ENCODE results near the gene SLK. TPM values are rescaled to one million over a fixed set of nuclear protein-coding genes. Genes with fewer than 3 reads are reported as not detected.

SLK gene
- 15.5 and 16.6 TPM in 2 replicates for total RNA-seq (2014; rRNA removed; shearing (Covaris generic); ENCODE audit: low replicate concordance)

DNA sequence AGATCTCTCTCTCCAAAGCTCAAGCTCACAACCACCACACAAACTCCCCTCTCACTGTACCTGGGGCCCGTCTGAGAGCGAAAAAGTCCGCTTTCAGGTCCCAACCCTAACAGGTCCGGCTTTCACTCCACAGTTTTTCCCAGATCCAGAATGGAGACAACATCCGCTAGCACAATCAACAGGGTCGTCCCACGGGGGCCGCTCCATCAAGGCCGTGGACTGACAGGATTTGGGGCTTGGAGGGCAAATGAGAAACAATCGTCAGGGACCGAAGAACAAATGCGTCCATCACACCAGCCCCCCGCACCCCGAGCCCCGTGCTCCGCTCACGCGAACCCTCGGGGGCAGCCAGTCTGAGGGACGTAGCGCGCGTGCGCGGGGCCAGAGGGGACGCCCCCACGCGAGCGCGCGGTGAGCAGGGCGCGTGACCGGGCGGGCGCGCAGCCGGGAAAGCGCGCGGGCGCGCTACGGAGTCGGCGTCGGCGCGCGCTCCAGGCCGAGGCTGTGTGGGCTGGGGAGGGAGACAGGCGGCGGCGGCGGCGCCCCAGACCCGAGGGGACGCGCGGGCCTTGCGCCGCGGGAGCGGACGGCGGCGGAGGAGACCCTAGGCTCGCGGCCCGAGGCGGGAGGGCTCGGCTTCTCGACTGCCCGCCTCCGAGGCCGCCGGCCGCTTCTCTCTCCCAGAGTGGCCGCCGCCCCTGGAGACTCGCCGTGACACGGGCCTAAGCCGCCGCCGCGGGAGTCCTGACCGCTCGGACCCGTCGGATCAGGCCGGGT lies at the start of gene SLK:
TSS of gene SLK (plus strand) at position 470 of the 777 bp plus-strand sequence. CDS start 606 bp downstream, outside the sequence.
- peak; percentile 83 for DNase-seq (ENCODE audit: low read depth)
- in situ Hi-C loops (cut with HindIII; ENCODE audit: low pct_unique_long_range_greater_than_20kb, low sequenced_read_pairs) = no loop called here

DNA sequence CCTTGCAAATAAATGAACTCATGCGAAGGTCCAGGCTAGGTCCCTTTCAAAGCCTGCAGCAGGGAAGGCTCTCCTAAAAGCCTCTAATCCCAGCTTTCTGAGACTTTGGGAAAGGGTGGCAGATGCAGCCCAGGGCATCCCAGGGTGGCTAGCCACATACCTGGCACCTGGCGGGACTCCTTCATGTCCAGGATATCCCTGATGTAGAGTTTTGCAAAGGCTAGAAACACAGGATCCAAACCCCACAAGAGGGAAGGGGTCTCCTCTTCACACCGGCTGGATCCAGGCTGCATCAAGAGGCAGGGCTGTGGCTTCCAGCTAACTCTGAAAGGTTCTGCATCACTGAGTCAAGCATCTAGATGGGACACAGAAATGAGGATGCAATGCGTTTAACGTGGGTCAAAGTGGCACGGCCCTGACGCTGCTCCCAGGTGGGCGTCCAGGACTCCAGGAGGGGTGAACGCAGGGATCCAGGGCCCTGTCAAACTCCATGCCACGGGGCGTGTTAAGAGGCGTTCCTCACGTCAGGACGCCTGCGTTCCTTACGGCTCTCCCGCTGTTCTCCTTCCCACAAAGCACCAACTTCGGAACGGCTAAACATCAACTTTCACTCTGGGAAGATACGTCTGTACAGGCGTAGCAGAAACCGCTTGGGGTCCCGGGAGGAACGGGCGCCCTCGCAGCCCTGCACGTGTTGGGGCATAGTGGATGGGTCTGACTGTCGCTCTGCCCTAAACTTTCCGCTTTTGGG lies 49.5 kb upstream of the SLK start:
- in situ Hi-C loops (cut with HindIII; ENCODE audit: low pct_unique_long_range_greater_than_20kb, low sequenced_read_pairs) = no loop called here
- no peak for DNase-seq (ENCODE audit: low read depth)

GRCh38 chr10:103918053-103918846 lies 48.7 kb upstream of the SLK start, which contains the start of gene STN1:
Gene STN1 (minus strand): TSS chr10:103918184. CDS start chr10:103917594, 590 bp downstream.
- in situ Hi-C loops (cut with HindIII; ENCODE audit: low pct_unique_long_range_greater_than_20kb, low sequenced_read_pairs) = no loop called here
- peak; percentile 86 for DNase-seq (ENCODE audit: low read depth)

DNA sequence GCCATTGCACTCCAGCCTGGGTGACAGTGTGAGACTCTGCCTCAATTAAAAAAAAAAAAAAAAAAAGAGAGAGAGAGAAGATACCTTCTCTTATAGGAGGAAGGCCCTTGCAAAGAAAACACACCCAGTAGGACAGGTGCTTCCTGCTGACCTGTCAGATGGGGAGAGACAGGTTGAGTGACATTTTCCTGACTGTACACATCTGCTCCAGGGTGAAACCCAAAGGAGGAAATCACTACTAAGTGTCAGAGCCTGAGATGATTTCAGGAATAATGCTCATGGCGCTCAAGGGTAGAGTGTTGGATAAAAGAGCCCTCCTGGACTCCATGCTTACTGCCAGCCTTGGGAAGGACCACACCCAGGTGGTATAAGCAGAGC lies 47.3 kb upstream of the SLK start:
- in situ Hi-C loops (cut with HindIII; ENCODE audit: low pct_unique_long_range_greater_than_20kb, low sequenced_read_pairs) = no loop called here

DNA sequence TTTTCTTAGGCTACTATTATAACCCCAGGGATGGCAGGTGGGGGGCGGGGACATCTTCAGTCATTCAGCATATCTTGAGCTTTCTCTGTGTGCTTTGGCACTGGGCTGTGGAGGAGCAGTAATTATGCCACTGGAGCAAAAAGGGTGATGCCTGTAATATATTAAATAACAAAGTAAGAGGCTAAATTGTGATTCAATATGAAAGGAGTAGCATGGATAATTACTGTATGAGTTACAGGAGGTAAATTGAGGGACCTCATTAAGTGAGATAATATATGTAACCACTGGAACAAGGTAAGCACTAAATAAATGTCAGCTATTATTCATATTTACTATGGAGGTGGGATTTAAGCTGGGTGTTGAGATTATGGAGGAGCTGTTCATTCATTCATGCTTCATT lies 45.7 kb upstream of the SLK start:
- DNase-seq (ENCODE audit: low read depth) = no peak
- in situ Hi-C loops (cut with HindIII; ENCODE audit: low pct_unique_long_range_greater_than_20kb, low sequenced_read_pairs) = no loop called here

More for the DNA sequence above, 47.3 kb upstream of the SLK start:
- no peak for DNase-seq (ENCODE audit: low read depth)

GRCh38 chr10:103921750-103922195 lies 45.2 kb upstream of the SLK start:
- in situ Hi-C loops (cut with HindIII; ENCODE audit: low pct_unique_long_range_greater_than_20kb, low sequenced_read_pairs) = no loop called here
- DNase-seq (ENCODE audit: low read depth) = no peak

DNA sequence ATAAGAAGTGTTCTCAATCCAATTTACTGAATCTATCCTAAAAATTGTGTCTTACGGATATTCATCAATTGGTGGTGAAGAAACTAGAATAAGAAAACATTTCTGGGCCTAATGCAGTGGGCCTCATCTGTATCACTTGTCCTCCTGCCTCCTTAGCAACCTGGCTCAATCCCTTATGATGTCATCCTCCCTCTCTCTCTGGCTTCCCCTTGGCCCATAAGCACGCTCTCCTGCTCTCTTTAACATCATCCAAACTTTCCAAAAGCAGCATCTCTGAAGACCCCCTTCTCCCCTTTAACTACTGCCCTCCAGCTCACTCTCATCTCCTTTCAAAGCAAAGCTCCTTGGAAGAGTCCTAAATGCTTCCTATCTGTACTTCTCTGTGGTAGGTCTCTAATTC lies 44.3 kb upstream of the SLK start:
- in situ Hi-C loops (cut with HindIII; ENCODE audit: low pct_unique_long_range_greater_than_20kb, low sequenced_read_pairs) = no loop called here
- no peak for DNase-seq (ENCODE audit: low read depth)

DNA sequence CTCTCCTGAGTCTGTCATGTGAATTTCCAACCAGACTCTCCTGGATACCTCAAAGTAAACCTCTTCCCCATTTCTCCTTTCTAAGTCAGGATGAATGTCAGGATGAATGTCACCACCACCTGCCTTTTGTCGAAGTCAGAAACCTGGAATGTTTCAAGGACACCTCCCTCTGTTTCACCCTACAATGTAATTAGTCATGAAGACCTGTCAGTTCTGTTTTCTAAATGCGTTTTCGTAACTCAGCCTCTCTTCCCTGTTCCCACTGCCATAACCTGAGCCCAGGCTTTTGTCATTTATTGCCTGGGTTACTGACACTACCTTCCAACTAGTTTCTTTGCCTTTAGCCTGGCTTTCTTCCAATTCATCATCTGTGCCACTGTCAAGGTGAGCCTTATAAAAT lies 43.4 kb upstream of the SLK start:
- no peak for DNase-seq (ENCODE audit: low read depth)
- in situ Hi-C loops (cut with HindIII; ENCODE audit: low pct_unique_long_range_greater_than_20kb, low sequenced_read_pairs) = no loop called here

- no peak for DNase-seq (ENCODE audit: low read depth)
- in situ Hi-C loops (cut with HindIII; ENCODE audit: low pct_unique_long_range_greater_than_20kb, low sequenced_read_pairs) = no loop called here
Measured at GRCh38 chr10:103925591-103925990, 41.3 kb upstream of the SLK start.

GRCh38 chr10:103926722-103927319 lies 40.1 kb upstream of the SLK start:
- in situ Hi-C loops (cut with HindIII; ENCODE audit: low pct_unique_long_range_greater_than_20kb, low sequenced_read_pairs) = no loop called here
- no peak for DNase-seq (ENCODE audit: low read depth)

DNA sequence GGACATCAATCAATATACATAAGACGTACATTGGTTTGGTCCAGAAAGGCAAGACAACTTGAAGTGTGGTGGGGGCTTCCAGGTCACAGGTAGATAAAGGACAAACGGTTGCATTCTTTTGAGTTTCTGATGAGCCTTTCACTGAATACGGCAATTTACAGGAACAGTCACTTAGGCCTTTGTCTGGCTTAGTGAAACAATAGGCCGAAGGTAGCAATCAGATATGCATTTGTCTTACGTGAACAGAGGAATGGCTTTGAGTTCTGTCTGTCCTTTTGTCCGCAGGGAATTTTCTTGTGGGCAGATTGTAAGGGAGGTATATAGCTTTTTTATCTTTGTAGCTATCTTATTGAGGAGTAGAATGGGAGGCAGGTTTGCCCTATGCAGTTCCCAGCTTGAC lies 38.2 kb upstream of the SLK start:
- in situ Hi-C loops (cut with HindIII; ENCODE audit: low pct_unique_long_range_greater_than_20kb, low sequenced_read_pairs) = no loop called here
- no peak for DNase-seq (ENCODE audit: low read depth)

GRCh38 chr10:103929381-103929921 lies 37.5 kb upstream of the SLK start:
- in situ Hi-C loops (cut with HindIII; ENCODE audit: low pct_unique_long_range_greater_than_20kb, low sequenced_read_pairs) = no loop called here
- DNase-seq (ENCODE audit: low read depth) = no peak

- in situ Hi-C loops (cut with HindIII; ENCODE audit: low pct_unique_long_range_greater_than_20kb, low sequenced_read_pairs) = no loop called here
- no peak for DNase-seq (ENCODE audit: low read depth)
Measured at GRCh38 chr10:103930449-103930848, 36.5 kb upstream of the SLK start.

DNA sequence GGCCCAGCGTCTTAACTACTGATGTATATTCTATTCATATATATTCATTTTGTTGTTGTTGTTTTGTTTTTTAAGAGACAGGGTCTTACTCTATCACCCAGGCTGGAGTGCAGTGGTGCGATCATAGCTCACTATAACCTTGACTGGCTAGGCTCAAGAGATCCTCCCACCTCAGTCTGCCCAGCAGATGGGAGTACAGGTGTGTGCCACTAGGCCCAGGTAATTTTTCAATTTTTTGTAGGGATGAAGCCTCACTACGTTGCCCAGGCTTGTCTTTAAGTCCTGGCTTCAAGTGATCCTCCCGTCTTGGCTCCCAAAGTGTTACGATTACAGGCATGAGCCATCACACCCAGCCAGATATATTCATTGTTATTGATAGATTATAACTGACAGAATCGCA lies 36.1 kb upstream of the SLK start:
- no peak for DNase-seq (ENCODE audit: low read depth)
- in situ Hi-C loops (cut with HindIII; ENCODE audit: low pct_unique_long_range_greater_than_20kb, low sequenced_read_pairs) = no loop called here

DNA sequence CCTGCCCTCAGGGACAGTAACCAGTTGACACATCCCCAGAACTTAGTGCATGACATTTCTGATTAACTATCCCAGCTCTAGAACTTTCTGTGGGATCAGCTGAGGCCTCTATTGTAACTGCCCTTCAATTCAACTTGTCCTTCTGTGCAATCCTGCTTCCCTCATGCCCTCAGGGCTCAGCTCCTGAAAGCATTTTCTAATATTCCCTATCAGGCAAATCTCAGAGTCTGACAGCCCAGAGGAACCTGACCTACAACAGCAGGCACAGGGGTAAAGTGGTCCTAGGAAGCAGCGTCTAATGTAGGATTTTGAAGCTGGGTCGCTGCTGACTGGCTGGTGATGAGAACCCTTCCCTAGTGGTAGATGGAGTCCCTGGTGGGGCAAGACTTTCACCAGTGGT lies 35.3 kb upstream of the SLK start:
- DNase-seq (ENCODE audit: low read depth) = no peak
- in situ Hi-C loops (cut with HindIII; ENCODE audit: low pct_unique_long_range_greater_than_20kb, low sequenced_read_pairs) = no loop called here

- in situ Hi-C loops (cut with HindIII; ENCODE audit: low pct_unique_long_range_greater_than_20kb, low sequenced_read_pairs) = no loop called here
Measured at GRCh38 chr10:103932271-103932670, 34.7 kb upstream of the SLK start.

GRCh38 chr10:103932971-103933370 lies 34.0 kb upstream of the SLK start:
- no peak for DNase-seq (ENCODE audit: low read depth)
- in situ Hi-C loops (cut with HindIII; ENCODE audit: low pct_unique_long_range_greater_than_20kb, low sequenced_read_pairs) = no loop called here

More at GRCh38 chr10:103932271-103932670, 34.7 kb upstream of the SLK start:
- no peak for DNase-seq (ENCODE audit: low read depth)

GRCh38 chr10:103933557-103934121 lies 33.3 kb upstream of the SLK start:
- in situ Hi-C loops (cut with HindIII; ENCODE audit: low pct_unique_long_range_greater_than_20kb, low sequenced_read_pairs) = no loop called here
- no peak for DNase-seq (ENCODE audit: low read depth)

Measured in Caki2 (cell line).